HEK293 (cell line): ENCODE data around the gene PIGW.

Experiments
- CTCF ChIA-PET: fragments of 350-600 bp; formaldehyde crosslinking; extraction: SDS; loops from one replicate; lab custom pipeline; 2021; ENCODE audit warnings: antibody characterized with exemption; lab: Yijun Ruan, JAX
- POLR2A ChIA-PET: fragments of 300-600 bp; formaldehyde crosslinking; extraction: SDS; loops from one replicate; lab custom pipeline; 2020; ENCODE audit warnings: antibody characterized with exemption, inconsistent platforms; lab: Yijun Ruan, JAX
- H3K27ac ChIP-seq: fragments of 200-500 bp; sonication (Bioruptor generic); 2 replicates; pipeline ENCODE4 v1.5.1; 2014; ENCODE audit warnings: low read depth, low read length, control low read depth, inconsistent platforms; ENCODE audit errors: extremely low read depth
- H3K36me3 ChIP-seq, 2 experiments: fragments of 200-500 bp in 1 of 2; sonication (Bioruptor generic) in 1 of 2; 1 replicate in 1 of 2; 2 replicates in 1 of 2; pipeline ENCODE4 v1.5.1; 2014 to 2017; ENCODE audit warnings: inconsistent platforms in 2 of 2, low read length in 2 of 2; ENCODE audit not compliant: control insufficient read depth in 2 of 2, insufficient read depth in 1 of 2
- H3K4me1 ChIP-seq: fragments of 200-500 bp; sonication (Bioruptor generic); 2 replicates; pipeline ENCODE4 v1.5.1; 2014; ENCODE audit warnings: mild to moderate bottlenecking, low read length, inconsistent platforms; ENCODE audit not compliant: control insufficient read depth, insufficient read depth
- H3K4me3 ChIP-seq: 2 replicates; pipeline ENCODE4 v1.5.1; 2011; ENCODE audit warnings: low read depth, mild to moderate bottlenecking, control low read depth, low read length, moderate library complexity
- H3K9me3 ChIP-seq: fragments of 200-500 bp; sonication (Bioruptor generic); 2 replicates; pipeline ENCODE4 v1.5.1; 2014; ENCODE audit warnings: low read depth, low read length, inconsistent platforms; ENCODE audit not compliant: control insufficient read depth, insufficient read depth
- ATF2 ChIP-seq: fragments of 450-650 bp; formaldehyde crosslinking; IDR thresholded peaks from 2 replicates; pipeline ENCODE4 v1.5.1; 2016; ENCODE audit warnings: missing biosample characterization, missing genetic modification characterization, low read depth
- FEZF1 ChIP-seq: fragments of 450-650 bp; formaldehyde crosslinking; IDR thresholded peaks from 2 replicates; pipeline ENCODE4 v1.5.1; 2016; ENCODE audit warnings: missing biosample characterization, missing genetic modification characterization
- GLI2 ChIP-seq: fragments of 450-650 bp; formaldehyde crosslinking; IDR thresholded peaks from 2 replicates; pipeline ENCODE4; 2017; ENCODE audit warnings: missing biosample characterization, missing genetic modification characterization, low read depth, borderline replicate concordance
- HOXA7 ChIP-seq: sonication (generic); formaldehyde crosslinking; IDR thresholded peaks from 2 replicates; pipeline ENCODE4 v1.8.1; 2022; ENCODE audit warnings: missing genetic modification reagents, borderline replicate concordance
- IKZF3 ChIP-seq: fragments of 450-650 bp; IDR thresholded peaks from 2 replicates; pipeline ENCODE4 v1.5.0; 2018; ENCODE audit warnings: missing biosample characterization, mild to moderate bottlenecking, missing genetic modification characterization, moderate library complexity
- RBAK ChIP-seq: fragments of 450-650 bp; formaldehyde crosslinking; IDR thresholded peaks from 2 replicates; pipeline ENCODE4 v1.5.1; 2016; ENCODE audit warnings: missing biosample characterization, missing genetic modification characterization
- SALL2 ChIP-seq: fragments of 450-650 bp; formaldehyde crosslinking; IDR thresholded peaks from 2 replicates; pipeline ENCODE4 v1.5.0; 2017; ENCODE audit warnings: missing biosample characterization, mild to moderate bottlenecking, missing genetic modification characterization, borderline replicate concordance
- SETDB1 ChIP-seq: IDR thresholded peaks from one replicate; pipeline ENCODE4 v1.6.1; 2017; ENCODE audit warnings: mild to moderate bottlenecking, low read length, moderate library complexity, mixed read lengths; ENCODE audit not compliant: insufficient read length
- ZBTB20 ChIP-seq: fragments of 450-650 bp; formaldehyde crosslinking; IDR thresholded peaks from 2 replicates; pipeline ENCODE4 v1.5.1; 2016; ENCODE audit warnings: missing biosample characterization, missing genetic modification characterization
- ZNF292 ChIP-seq: fragments of 450-650 bp; formaldehyde crosslinking; IDR thresholded peaks from 2 replicates; pipeline ENCODE4 v1.5.1; 2016; ENCODE audit warnings: low read depth, missing biosample characterization, missing genetic modification characterization, borderline replicate concordance
- ZNF394 ChIP-seq: fragments of 450-650 bp; formaldehyde crosslinking; IDR thresholded peaks from 2 replicates; pipeline ENCODE4 v1.5.1; 2016; ENCODE audit warnings: missing biosample characterization, missing genetic modification characterization, mild to moderate bottlenecking, moderate library complexity, borderline replicate concordance
- ZNF433 ChIP-seq: fragments of 450-650 bp; formaldehyde crosslinking; IDR thresholded peaks from 2 replicates; pipeline ENCODE4 v1.5.1; 2016; ENCODE audit warnings: missing biosample characterization, missing genetic modification characterization, low read depth
- ZNF521 ChIP-seq: fragments of 450-650 bp; formaldehyde crosslinking; IDR thresholded peaks from 2 replicates; pipeline ENCODE4 v1.5.1; 2017; ENCODE audit warnings: missing biosample characterization, mild to moderate bottlenecking, missing genetic modification characterization
- ZNF544 ChIP-seq: fragments of 450-650 bp; formaldehyde crosslinking; IDR thresholded peaks from 2 replicates; pipeline ENCODE4 v1.5.0; 2017; ENCODE audit warnings: missing biosample characterization, missing genetic modification characterization
- ZNF548 ChIP-seq: fragments of 450-650 bp; formaldehyde crosslinking; IDR thresholded peaks from 2 replicates; pipeline ENCODE4 v1.5.1; 2016; ENCODE audit warnings: missing biosample characterization, missing genetic modification characterization
- ZNF555 ChIP-seq: fragments of 450-650 bp; formaldehyde crosslinking; conservative IDR thresholded peaks from 2 replicates; pipeline ENCODE4 v1.5.1; 2017; ENCODE audit warnings: missing biosample characterization, mild to moderate bottlenecking, missing genetic modification characterization, inconsistent platforms
- ZNF561 ChIP-seq: fragments of 450-650 bp; IDR thresholded peaks from 2 replicates; pipeline ENCODE4 v1.5.1; 2018; ENCODE audit warnings: missing biosample characterization, missing genetic modification characterization, borderline replicate concordance
- ZNF621 ChIP-seq: fragments of 450-650 bp; formaldehyde crosslinking; IDR thresholded peaks from 2 replicates; pipeline ENCODE4 v1.5.1; 2017; ENCODE audit warnings: missing biosample characterization, missing genetic modification characterization
- ZNF830 ChIP-seq: fragments of 450-650 bp; IDR thresholded peaks from 2 replicates; pipeline ENCODE4 v1.5.0; 2018; ENCODE audit warnings: missing biosample characterization, missing genetic modification characterization, low read depth, mild to moderate bottlenecking, moderate library complexity
- ZNF837 ChIP-seq: fragments of 450-650 bp; formaldehyde crosslinking; IDR thresholded peaks from 2 replicates; pipeline ENCODE4 v1.5.1; 2016; ENCODE audit warnings: missing biosample characterization, missing genetic modification characterization
- ZSCAN30 ChIP-seq: fragments of 450-650 bp; IDR thresholded peaks from 2 replicates; pipeline ENCODE4 v1.5.1; 2018; ENCODE audit warnings: missing biosample characterization, mild to moderate bottlenecking, missing genetic modification characterization, moderate library complexity
- TF ChIP-seq, protein P1 (sequence below): fragments of 450-650 bp; formaldehyde crosslinking; IDR thresholded peaks from 2 replicates; pipeline ENCODE4 v1.5.1; 2017; ENCODE audit warnings: missing biosample characterization, missing genetic modification characterization
- TF ChIP-seq, protein P2 (sequence below): fragments of 450-650 bp; formaldehyde crosslinking; IDR thresholded peaks from 2 replicates; pipeline ENCODE4 v1.5.1; 2016; ENCODE audit warnings: missing biosample characterization, missing genetic modification characterization
- TF ChIP-seq, protein P3 (sequence below): fragments of 450-650 bp; formaldehyde crosslinking; IDR thresholded peaks from 2 replicates; pipeline ENCODE4 v1.5.1; 2016; ENCODE audit warnings: missing biosample characterization, missing genetic modification characterization

The PIGW gene

DNA sequence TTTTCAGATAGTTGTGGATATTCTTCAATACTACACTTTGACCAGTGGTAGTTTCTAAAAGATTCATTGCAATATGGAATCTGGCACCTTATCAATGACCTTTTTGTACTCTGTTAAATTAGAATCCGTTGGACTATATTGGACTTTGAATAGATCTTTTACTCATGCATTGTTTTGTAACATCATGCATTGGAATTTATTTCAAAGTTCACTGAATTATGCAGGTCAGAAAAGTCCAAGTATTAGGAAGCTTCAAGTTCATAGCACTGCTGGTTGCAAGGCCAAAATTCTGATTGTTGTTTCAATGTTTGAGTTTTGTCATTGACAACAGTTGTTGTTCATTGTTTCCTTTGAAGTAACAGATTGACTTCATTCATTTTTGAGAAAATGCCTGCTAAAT is 49.0 kb downstream of the PIGW start:
- H3K4me1 ChIP-seq: no peaks in the 10 kb centered on the region
- CTCF ChIA-PET: interaction anchor here (0.6 to 0.7 kb wide), 4 partner anchors 10 to 622 kb away, joined by 3 to 4 read pairs (median 3); no protein-coding TSS in a partner anchor
- H3K36me3 ChIP-seq: peaks cover 93 to 97% of the 10 kb centered on the region in 2 experiments
- H3K9me3 ChIP-seq: no peaks in the 10 kb centered on the region
- POLR2A ChIA-PET: no interaction called here
- no peak overlapping the region for H3K4me3 ChIP-seq
- TF ChIP-seq, protein P1, sequence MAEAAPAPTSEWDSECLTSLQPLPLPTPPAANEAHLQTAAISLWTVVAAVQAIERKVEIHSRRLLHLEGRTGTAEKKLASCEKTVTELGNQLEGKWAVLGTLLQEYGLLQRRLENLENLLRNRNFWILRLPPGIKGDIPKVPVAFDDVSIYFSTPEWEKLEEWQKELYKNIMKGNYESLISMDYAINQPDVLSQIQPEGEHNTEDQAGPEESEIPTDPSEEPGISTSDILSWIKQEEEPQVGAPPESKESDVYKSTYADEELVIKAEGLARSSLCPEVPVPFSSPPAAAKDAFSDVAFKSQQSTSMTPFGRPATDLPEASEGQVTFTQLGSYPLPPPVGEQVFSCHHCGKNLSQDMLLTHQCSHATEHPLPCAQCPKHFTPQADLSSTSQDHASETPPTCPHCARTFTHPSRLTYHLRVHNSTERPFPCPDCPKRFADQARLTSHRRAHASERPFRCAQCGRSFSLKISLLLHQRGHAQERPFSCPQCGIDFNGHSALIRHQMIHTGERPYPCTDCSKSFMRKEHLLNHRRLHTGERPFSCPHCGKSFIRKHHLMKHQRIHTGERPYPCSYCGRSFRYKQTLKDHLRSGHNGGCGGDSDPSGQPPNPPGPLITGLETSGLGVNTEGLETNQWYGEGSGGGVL: no peak
- TF ChIP-seq ZNF548 (tag by site-specific recombination): no peak
- TF ChIP-seq ZNF555 (tag by site-specific recombination): no peak
- no peak for TF ChIP-seq ZBTB20 (tag by site-specific recombination)
- no peak for TF ChIP-seq ZNF837
- no peak for TF ChIP-seq SETDB1
- TF ChIP-seq, protein P2, sequence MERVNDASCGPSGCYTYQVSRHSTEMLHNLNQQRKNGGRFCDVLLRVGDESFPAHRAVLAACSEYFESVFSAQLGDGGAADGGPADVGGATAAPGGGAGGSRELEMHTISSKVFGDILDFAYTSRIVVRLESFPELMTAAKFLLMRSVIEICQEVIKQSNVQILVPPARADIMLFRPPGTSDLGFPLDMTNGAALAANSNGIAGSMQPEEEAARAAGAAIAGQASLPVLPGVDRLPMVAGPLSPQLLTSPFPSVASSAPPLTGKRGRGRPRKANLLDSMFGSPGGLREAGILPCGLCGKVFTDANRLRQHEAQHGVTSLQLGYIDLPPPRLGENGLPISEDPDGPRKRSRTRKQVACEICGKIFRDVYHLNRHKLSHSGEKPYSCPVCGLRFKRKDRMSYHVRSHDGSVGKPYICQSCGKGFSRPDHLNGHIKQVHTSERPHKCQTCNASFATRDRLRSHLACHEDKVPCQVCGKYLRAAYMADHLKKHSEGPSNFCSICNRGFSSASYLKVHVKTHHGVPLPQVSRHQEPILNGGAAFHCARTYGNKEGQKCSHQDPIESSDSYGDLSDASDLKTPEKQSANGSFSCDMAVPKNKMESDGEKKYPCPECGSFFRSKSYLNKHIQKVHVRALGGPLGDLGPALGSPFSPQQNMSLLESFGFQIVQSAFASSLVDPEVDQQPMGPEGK: no peak
- TF ChIP-seq ZNF292 (tag by site-specific recombination): no peak
- TF ChIP-seq, protein P3, sequence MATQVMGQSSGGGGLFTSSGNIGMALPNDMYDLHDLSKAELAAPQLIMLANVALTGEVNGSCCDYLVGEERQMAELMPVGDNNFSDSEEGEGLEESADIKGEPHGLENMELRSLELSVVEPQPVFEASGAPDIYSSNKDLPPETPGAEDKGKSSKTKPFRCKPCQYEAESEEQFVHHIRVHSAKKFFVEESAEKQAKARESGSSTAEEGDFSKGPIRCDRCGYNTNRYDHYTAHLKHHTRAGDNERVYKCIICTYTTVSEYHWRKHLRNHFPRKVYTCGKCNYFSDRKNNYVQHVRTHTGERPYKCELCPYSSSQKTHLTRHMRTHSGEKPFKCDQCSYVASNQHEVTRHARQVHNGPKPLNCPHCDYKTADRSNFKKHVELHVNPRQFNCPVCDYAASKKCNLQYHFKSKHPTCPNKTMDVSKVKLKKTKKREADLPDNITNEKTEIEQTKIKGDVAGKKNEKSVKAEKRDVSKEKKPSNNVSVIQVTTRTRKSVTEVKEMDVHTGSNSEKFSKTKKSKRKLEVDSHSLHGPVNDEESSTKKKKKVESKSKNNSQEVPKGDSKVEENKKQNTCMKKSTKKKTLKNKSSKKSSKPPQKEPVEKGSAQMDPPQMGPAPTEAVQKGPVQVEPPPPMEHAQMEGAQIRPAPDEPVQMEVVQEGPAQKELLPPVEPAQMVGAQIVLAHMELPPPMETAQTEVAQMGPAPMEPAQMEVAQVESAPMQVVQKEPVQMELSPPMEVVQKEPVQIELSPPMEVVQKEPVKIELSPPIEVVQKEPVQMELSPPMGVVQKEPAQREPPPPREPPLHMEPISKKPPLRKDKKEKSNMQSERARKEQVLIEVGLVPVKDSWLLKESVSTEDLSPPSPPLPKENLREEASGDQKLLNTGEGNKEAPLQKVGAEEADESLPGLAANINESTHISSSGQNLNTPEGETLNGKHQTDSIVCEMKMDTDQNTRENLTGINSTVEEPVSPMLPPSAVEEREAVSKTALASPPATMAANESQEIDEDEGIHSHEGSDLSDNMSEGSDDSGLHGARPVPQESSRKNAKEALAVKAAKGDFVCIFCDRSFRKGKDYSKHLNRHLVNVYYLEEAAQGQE (tag by site-specific recombination): no peak
- H3K27ac ChIP-seq: no peak overlapping the region

DNA sequence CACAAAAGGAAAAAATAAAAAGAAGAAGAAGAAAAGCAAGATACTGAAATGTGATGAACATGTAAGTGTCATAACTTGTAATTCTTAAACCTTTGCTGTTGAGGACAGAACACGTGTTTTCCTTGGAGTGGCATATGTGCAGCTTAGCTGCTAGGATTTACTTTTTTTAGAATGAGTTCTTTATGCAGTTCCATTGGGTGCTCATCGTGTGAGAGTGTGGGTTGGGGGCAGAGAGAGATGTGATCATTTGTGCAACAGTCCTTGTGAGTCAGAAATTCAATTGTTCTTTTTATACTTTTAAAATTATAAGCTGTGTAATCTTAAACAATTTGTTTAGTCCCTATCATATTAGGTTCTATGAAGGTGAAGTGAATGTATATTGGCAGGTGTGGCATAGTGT is 51.4 kb downstream of the PIGW start:
- peaks cover 3% of the 10 kb centered on the region; the same call in 1 of the 2 replicates for H3K4me1 ChIP-seq
- peaks cover 76 to 89% of the 10 kb centered on the region in 2 experiments for H3K36me3 ChIP-seq
- no peak overlapping the region for H3K4me3 ChIP-seq
- ChIA-PET POLR2A (interaction anchor here (0.8 kb wide), 1 partner anchor 9 kb away, joined by 3 read pairs; no protein-coding TSS in a partner anchor), CTCF (interaction anchor here (0.5 to 1.5 kb wide), 3 partner anchors 17 to 950 kb away, joined by 3 to 6 read pairs (median 4); no protein-coding TSS in a partner anchor)
- no peaks in the 10 kb centered on the region for H3K9me3 ChIP-seq
- no peak overlapping the region for H3K27ac ChIP-seq
- TF ChIP-seq ZSCAN30: no peak
- TF ChIP-seq GLI2 (tag by site-specific recombination): no peak
- no peak for TF ChIP-seq ZNF544
- no peak for TF ChIP-seq ZNF555 (tag by site-specific recombination)
- no peak for TF ChIP-seq FEZF1 (tag by site-specific recombination)
- no peak for TF ChIP-seq ZNF561 (tag by site-specific recombination)
- TF ChIP-seq ATF2: no peak
- no peak for TF ChIP-seq ZNF433 (tag by site-specific recombination)
- TF ChIP-seq ZNF621 (tag by site-specific recombination): no peak
- TF ChIP-seq HOXA7 (CRISPR knock-in tag): no peak
- no peak for TF ChIP-seq ZNF830
- TF ChIP-seq RBAK (tag by site-specific recombination): no peak
- no peak for TF ChIP-seq IKZF3 (tag by site-specific recombination)
- no peak for TF ChIP-seq ZNF521 (tag by site-specific recombination)
- TF ChIP-seq ZNF394 (tag by site-specific recombination): no peak
- TF ChIP-seq SALL2: no peak
